ENCODE measurements around the gene BABAM2. TPM values are rescaled to one million over a fixed set of nuclear protein-coding genes. Genes with fewer than 3 reads are reported as not detected.

Gene BABAM2
- total and polyA plus RNA-seq, 2 experiments from 2014 or later, result 17.8 to 21.5 TPM

- H3K9me2 ChIP-seq (ENCODE audit: insufficient read depth), result no peaks in the 10 kb centered on the region
- no peak for DNase-seq (ENCODE audit: low spot score)
- H3K36me3 ChIP-seq (ENCODE audit: insufficient read depth), result no peaks in the 10 kb centered on the region
- H3K4me3 Mint-ChIP-seq, result no peak overlapping the region
- H4K20me1 ChIP-seq (replicated peaks; ENCODE audit: insufficient read depth), result no peaks in the 10 kb centered on the region
- H3F3A ChIP-seq (replicated peaks; ENCODE audit: low read depth), result no peaks in the 10 kb centered on the region
- H3K79me2 ChIP-seq (replicated peaks; ENCODE audit: insufficient read depth), result no peaks in the 10 kb centered on the region
- no peak for ATAC-seq
- H3K4me1 Mint-ChIP-seq, result no peaks in the 10 kb centered on the region
- H3K27ac Mint-ChIP-seq, result no peak overlapping the region
- TF ChIP-seq JUNB (IDR thresholded peaks at IDR 0.05; ENCODE audit: unreplicated experiment) (no peak), ZNF331 (CRISPR knock-in tag; IDR thresholded peaks at IDR 0.05; ENCODE audit: low read depth) (no peak), STAT1 (IDR thresholded peaks at IDR 0.05; ENCODE audit: unreplicated experiment) (no peak), CREB1 (CRISPR knock-in tag; IDR thresholded peaks at IDR 0.05; ENCODE audit: low read depth) (no peak), EZH2 (IDR thresholded peaks at IDR 0.05; ENCODE audit: low read depth, unreplicated experiment) (no peak), NANOG (IDR thresholded peaks at IDR 0.05; ENCODE audit: borderline replicate concordance) (no peak), ZNF462 (CRISPR knock-in tag; IDR thresholded peaks at IDR 0.05) (no peak), EZH2phosphoT487 (IDR thresholded peaks at IDR 0.05; ENCODE audit: unreplicated experiment) (no peak), ZNF114 (CRISPR knock-in tag; IDR thresholded peaks at IDR 0.05) (no peak), POLR2AphosphoS5 (IDR thresholded peaks at IDR 0.05; ENCODE audit: low read depth) (no peak), CTCF (conservative IDR thresholded peaks at IDR 0.05; ENCODE audit: low read depth in 2 of 2) (no peak)
- TF ChIP-seq, protein P1, sequence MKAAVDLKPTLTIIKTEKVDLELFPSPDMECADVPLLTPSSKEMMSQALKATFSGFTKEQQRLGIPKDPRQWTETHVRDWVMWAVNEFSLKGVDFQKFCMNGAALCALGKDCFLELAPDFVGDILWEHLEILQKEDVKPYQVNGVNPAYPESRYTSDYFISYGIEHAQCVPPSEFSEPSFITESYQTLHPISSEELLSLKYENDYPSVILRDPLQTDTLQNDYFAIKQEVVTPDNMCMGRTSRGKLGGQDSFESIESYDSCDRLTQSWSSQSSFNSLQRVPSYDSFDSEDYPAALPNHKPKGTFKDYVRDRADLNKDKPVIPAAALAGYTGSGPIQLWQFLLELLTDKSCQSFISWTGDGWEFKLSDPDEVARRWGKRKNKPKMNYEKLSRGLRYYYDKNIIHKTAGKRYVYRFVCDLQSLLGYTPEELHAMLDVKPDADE (IDR thresholded peaks at IDR 0.05), result no peak
- TF ChIP-seq, protein P2, sequence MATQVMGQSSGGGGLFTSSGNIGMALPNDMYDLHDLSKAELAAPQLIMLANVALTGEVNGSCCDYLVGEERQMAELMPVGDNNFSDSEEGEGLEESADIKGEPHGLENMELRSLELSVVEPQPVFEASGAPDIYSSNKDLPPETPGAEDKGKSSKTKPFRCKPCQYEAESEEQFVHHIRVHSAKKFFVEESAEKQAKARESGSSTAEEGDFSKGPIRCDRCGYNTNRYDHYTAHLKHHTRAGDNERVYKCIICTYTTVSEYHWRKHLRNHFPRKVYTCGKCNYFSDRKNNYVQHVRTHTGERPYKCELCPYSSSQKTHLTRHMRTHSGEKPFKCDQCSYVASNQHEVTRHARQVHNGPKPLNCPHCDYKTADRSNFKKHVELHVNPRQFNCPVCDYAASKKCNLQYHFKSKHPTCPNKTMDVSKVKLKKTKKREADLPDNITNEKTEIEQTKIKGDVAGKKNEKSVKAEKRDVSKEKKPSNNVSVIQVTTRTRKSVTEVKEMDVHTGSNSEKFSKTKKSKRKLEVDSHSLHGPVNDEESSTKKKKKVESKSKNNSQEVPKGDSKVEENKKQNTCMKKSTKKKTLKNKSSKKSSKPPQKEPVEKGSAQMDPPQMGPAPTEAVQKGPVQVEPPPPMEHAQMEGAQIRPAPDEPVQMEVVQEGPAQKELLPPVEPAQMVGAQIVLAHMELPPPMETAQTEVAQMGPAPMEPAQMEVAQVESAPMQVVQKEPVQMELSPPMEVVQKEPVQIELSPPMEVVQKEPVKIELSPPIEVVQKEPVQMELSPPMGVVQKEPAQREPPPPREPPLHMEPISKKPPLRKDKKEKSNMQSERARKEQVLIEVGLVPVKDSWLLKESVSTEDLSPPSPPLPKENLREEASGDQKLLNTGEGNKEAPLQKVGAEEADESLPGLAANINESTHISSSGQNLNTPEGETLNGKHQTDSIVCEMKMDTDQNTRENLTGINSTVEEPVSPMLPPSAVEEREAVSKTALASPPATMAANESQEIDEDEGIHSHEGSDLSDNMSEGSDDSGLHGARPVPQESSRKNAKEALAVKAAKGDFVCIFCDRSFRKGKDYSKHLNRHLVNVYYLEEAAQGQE (IDR thresholded peaks at IDR 0.05; ENCODE audit: unreplicated experiment), result no peak
- peaks cover 4% of the 10 kb centered on the region; the same call in 2 of the 3 replicates for H3K36me3 Mint-ChIP-seq (ENCODE audit: low read depth)
- H3K27ac ChIP-seq (ENCODE audit: low read depth), result no peak overlapping the region
- no peaks in the 10 kb centered on the region; the same call in 2 of the 3 replicates for H3K9me3 Mint-ChIP-seq
- no peak overlapping the region for H3K4me2 ChIP-seq
- no peak overlapping the region for H3K4me3 ChIP-seq
- H2AFZ ChIP-seq, result no peak overlapping the region
- H3K27me3 Mint-ChIP-seq (ENCODE audit: insufficient read depth, low read depth, poor library complexity), result no peaks in the 10 kb centered on the region
- H3K27me3 ChIP-seq (ENCODE audit: insufficient read depth), result no peaks in the 10 kb centered on the region
- no peaks in the 10 kb centered on the region for H3K4me1 ChIP-seq (ENCODE audit: insufficient read depth)
Measured at GRCh38 chr2:28136556-28136955, 246.0 kb downstream of the BABAM2 start.
